Thyroid gland (tissue), 4 donors: ENCODE measurements around the gene CD300A.

Experiments used
- POLR2A ChIP-seq, 2 donors: fragments of 450-650 bp; IDR thresholded peaks; one replicate each; pipeline ENCODE4 v1.6.1; 2017; ENCODE audit warnings: antibody characterized with exemption in 2 of 2, mild to moderate bottlenecking in 2 of 2, moderate library complexity in 1 of 2
- TF ChIP-seq, protein P1 (sequence below), 6 experiments: fragments of 200-600 bp in 3 of 6; fragments of 450-650 bp in 3 of 6; sonication (generic) in 3 of 6; IDR thresholded peaks; one replicate each; pipeline ENCODE4 v1.5.1; 2016 to 2019; ENCODE audit warnings: antibody characterized with exemption in 6 of 6, mild to moderate bottlenecking in 2 of 6, inconsistent platforms in 1 of 6, moderate library complexity in 1 of 6

DNA sequence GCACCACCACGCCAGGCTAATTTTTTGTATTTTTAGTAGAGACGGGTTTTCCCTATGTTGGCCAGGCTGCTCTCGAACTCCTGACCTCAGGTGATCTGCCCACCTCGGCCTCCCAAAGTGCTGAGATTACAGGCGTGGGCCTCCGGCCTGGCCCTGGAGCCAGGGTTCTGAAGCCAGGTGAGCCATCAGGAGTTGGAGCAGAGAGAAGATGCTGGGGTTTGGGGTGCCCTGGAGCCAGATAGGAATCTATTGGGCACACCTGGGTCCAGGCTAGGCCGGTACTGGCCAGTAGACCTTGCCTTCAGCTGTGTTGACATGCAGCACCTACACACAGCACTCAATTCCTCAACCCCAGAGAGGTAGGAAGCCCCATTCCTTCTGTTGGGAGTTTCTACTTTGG lies 5.4 kb upstream of the CD300A start:
- TF ChIP-seq, protein P1, sequence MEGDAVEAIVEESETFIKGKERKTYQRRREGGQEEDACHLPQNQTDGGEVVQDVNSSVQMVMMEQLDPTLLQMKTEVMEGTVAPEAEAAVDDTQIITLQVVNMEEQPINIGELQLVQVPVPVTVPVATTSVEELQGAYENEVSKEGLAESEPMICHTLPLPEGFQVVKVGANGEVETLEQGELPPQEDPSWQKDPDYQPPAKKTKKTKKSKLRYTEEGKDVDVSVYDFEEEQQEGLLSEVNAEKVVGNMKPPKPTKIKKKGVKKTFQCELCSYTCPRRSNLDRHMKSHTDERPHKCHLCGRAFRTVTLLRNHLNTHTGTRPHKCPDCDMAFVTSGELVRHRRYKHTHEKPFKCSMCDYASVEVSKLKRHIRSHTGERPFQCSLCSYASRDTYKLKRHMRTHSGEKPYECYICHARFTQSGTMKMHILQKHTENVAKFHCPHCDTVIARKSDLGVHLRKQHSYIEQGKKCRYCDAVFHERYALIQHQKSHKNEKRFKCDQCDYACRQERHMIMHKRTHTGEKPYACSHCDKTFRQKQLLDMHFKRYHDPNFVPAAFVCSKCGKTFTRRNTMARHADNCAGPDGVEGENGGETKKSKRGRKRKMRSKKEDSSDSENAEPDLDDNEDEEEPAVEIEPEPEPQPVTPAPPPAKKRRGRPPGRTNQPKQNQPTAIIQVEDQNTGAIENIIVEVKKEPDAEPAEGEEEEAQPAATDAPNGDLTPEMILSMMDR (IDR thresholded peaks at IDR 0.05): no peak
- TF ChIP-seq POLR2A (IDR thresholded peaks at IDR 0.05): no peak
